Activated T-helper 1 cell treated with anti-CD3 and anti-CD28 coated beads, Interleukin-12 subunit alpha, Interleukin-12 subunit beta, Interleukin-2, Interleukin-4 antibody, amounts not matched to agents 30 ng/mL and 10 ng/mL and 1 ng/mL, durations not matched to agents 14 hours and 24 hours and 36 hours (primary cell): Measurements from ENCODE around the gene KLF16. TPM values are rescaled to one million over a fixed set of nuclear protein-coding genes. Genes with fewer than 3 reads are reported as not detected.
"Not testable (repeated sequence)": the region's sequence is repeated elsewhere in the genome, so short reads cannot be mapped to it uniquely, and the experiment has no call there.

Experiments
- DNase-seq: peaks from one replicate; pipeline ENCODE4 v3.0.0; 2021; ENCODE audit warnings: low spot score
- H3K27ac Mint-ChIP-seq: one replicate; pipeline ENCODE4 v1.8.0; 2021; ENCODE audit warnings: mild to moderate bottlenecking, mixed read lengths
- H3K27me3 Mint-ChIP-seq: one replicate; pipeline ENCODE4 v1.8.0; 2022; ENCODE audit warnings: mild to moderate bottlenecking, moderate library complexity, mixed read lengths; ENCODE audit not compliant: insufficient read depth
- H3K36me3 Mint-ChIP-seq: one replicate; pipeline ENCODE4 v1.8.0; 2021; ENCODE audit warnings: low read depth, mixed read lengths
- H3K4me1 Mint-ChIP-seq: one replicate; pipeline ENCODE4 v1.8.0; 2021; ENCODE audit warnings: low read depth, mixed read lengths
- H3K4me3 Mint-ChIP-seq: one replicate; pipeline ENCODE4 v1.8.0; 2021; ENCODE audit warnings: mild to moderate bottlenecking, moderate library complexity, mixed read lengths
- H3K9me3 Mint-ChIP-seq: one replicate; pipeline ENCODE4 v1.8.0; 2021; ENCODE audit warnings: mixed read lengths
- intact Hi-C: fragments of 100-400 bp; cut with micrococcal nuclease; formaldehyde crosslinking; loops from one replicate; pipeline ENCODE4 v1.15.1; 2024
- total RNA-seq: library from RNA; stranded (reverse); gene quantifications from 2 replicates; pipeline ENCODE4 v1.2.3, GENCODE V29; 2022

KLF16 gene
- total RNA-seq, 1 donor from 2014 or later, result 39.1 TPM

GRCh38 chr19:1882089-1882785 is 18.9 kb upstream of the KLF16 start:
- Mint-ChIP-seq H3K4me3 (peak overlapping the region; percentile 99), H3K9me3 (no peaks in the 10 kb centered on the region), H3K4me1 (peaks cover 28% of the 10 kb centered on the region), H3K27ac (peak overlapping the region; percentile 99), H3K36me3 (peaks cover 14% of the 10 kb centered on the region), H3K27me3 (no peaks in the 10 kb centered on the region)
- peak; percentile 74 for DNase-seq
- intact Hi-C loops, result loop anchor here (1.0 kb wide), 2 partner anchors 15 to 18 kb away; no protein-coding TSS in a partner anchor

DNA sequence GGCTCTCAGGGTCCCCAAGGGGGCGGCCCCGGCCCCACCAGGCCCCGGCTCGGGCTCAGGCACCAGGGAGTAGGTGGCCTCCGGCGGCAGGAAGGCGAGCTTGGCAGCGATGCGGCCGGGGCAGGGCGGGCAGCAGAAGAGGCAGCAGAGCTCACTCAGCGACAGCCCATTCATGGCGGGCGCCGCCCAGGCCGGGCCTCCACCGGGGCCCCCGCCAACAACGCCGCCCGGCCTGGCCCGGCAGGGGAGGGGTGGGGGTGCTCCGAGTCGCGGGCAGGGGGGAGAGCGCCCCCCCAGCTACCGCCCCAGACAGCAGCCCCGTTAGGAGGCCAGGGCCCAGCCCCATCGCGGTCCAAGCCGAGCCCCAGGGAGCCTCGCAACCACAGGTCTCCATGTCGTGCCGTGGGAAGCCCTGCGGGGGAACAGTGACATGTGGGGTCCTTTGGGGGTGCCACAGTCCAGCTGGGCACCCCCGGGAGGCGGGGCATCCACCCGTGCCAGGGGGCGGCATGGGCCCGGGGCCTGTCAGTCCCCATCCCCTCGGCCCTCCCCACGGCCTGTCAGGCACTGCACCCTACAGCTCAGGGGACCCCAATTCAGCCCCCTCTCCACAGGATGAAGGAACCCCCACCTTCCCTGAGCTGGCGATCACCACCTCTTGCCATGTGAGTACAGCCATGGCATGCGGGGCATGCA is 18.2 kb upstream of the KLF16 start:
- Mint-ChIP-seq H3K4me3 (peak overlapping the region; percentile 99), H3K4me1 (peaks cover 30% of the 10 kb centered on the region), H3K27ac (peak overlapping the region; percentile 99), H3K36me3 (peaks cover 14% of the 10 kb centered on the region)
- DNase-seq, H3K9me3 Mint-ChIP-seq, H3K27me3 Mint-ChIP-seq: not testable (repeated sequence)
- intact Hi-C loops, result loop anchor here (1.0 kb wide), 2 partner anchors 16 to 17 kb away; no protein-coding TSS in a partner anchor

DNA sequence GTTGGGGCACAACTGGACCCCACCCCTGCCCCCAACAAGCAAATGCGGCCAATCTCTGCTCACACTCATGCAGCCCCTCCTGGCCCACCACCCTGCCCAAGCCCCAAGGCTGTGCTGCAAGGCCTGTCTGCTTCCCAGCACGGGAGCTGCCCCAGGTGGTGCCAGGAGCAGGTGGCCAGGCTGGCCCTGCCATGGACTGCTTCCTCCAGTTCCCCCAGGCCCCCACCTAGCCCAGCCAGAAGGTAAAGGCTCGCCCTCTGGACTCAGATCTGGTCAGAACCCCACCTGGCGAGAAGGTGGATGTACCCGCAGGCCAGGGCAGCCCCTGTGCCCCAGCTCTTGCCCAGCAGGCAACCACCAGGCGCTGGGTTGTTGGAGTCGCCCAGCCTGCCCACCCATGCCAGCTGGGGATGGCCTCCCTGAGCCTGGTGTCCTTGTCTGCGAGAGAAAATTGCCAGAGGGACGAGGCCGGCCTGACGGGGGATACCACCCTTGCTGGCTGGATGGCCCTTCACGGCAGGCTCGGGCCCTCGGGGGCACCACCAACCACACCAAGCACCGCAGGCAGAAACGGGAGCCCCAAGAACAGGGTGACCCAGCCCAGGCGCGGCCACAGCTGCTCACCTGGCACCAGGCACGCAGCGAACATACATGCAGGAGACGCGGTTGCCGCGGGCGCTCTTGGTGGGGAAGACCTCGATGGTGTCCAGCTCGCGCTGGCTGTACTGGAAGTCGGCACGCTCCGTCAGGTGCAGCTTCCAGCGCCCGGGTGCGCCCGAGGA is 17.4 kb upstream of the KLF16 start:
- Mint-ChIP-seq H3K27me3 (peaks cover 2% of the 10 kb centered on the region), H3K27ac (peak overlapping the region; percentile 29), H3K4me3 (no peak overlapping the region), H3K36me3 (peaks cover 14% of the 10 kb centered on the region), H3K9me3 (no peaks in the 10 kb centered on the region), H3K4me1 (peaks cover 34% of the 10 kb centered on the region)
- intact Hi-C loops, result no loop called here
- no peak for DNase-seq

- H3K27ac Mint-ChIP-seq, result not testable (repeated sequence)
Measured at GRCh38 chr19:1879982-1880381, 16.6 kb upstream of the KLF16 start.

GRCh38 chr19:1878583-1878982 is 15.2 kb upstream of the KLF16 start:
- Mint-ChIP-seq H3K36me3 (peaks cover 18% of the 10 kb centered on the region), H3K4me1 (peaks cover 37% of the 10 kb centered on the region)
- H3K9me3 Mint-ChIP-seq, H3K27ac Mint-ChIP-seq, H3K27me3 Mint-ChIP-seq, H3K4me3 Mint-ChIP-seq, intact Hi-C loops, DNase-seq: not testable (repeated sequence)

More at GRCh38 chr19:1879982-1880381, 16.6 kb upstream of the KLF16 start:
- H3K27me3 Mint-ChIP-seq, H3K9me3 Mint-ChIP-seq, intact Hi-C loops, H3K4me3 Mint-ChIP-seq, DNase-seq: not testable (repeated sequence)
- Mint-ChIP-seq H3K4me1 (peaks cover 36% of the 10 kb centered on the region), H3K36me3 (peaks cover 19% of the 10 kb centered on the region)

- H3K27ac Mint-ChIP-seq, H3K4me3 Mint-ChIP-seq, H3K9me3 Mint-ChIP-seq, intact Hi-C loops, H3K27me3 Mint-ChIP-seq, DNase-seq: not testable (repeated sequence)
- Mint-ChIP-seq H3K36me3 (peaks cover 13% of the 10 kb centered on the region), H3K4me1 (peaks cover 24% of the 10 kb centered on the region)
Measured at GRCh38 chr19:1877280-1877660, 13.9 kb upstream of the KLF16 start.

DNA sequence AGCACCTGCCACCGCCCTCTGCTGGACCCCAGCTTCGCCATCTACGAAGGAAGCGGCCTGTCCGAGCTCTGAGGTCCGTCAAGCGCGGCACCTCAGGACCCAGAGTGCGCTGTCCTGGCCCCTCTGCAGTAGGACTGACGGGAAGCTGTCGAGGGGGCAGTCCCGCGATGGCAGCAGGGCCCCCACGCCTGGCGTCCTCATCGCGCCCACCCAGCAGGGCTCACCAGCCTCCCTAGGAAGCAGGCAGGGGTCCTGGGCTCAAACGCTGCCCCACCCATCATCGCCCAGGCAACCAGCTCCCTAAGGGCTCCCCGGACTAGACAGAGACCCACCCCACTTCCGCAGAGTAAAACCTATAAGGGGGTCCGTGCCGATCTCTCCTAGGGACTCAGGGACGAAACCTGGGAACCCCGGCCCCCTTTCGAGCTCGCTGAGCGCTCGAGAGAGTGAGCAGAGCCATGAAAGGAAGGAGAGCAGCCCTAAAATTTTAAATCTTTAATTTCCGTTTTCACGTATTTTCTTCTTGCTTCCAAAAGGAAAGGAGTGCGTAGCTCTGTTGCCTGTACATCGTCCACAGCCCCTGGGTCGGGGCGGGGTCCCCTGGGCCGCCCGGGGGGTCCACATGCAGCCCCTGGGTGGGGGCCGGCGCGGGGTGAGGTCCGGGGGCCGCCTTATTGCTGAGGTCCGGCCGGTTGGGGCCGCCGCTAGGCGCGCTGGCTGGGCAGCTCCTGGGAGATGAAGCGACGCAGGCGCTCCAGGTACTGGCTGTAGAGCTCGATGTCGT is 13.3 kb upstream of the KLF16 start:
- not testable (repeated sequence) for DNase-seq, H3K27me3 Mint-ChIP-seq, H3K9me3 Mint-ChIP-seq
- peak overlapping the region; percentile 98 for H3K4me3 Mint-ChIP-seq
- intact Hi-C loops, result loop anchor here (1.0 kb wide), 4 partner anchors 8 to 29 kb away; partner anchors contain the start of genes ADAT3 and SCAMP4
- peak overlapping the region; percentile 89 for H3K27ac Mint-ChIP-seq
- H3K4me1 Mint-ChIP-seq, result peaks cover 20% of the 10 kb centered on the region
- H3K36me3 Mint-ChIP-seq, result peaks cover 13% of the 10 kb centered on the region

DNA sequence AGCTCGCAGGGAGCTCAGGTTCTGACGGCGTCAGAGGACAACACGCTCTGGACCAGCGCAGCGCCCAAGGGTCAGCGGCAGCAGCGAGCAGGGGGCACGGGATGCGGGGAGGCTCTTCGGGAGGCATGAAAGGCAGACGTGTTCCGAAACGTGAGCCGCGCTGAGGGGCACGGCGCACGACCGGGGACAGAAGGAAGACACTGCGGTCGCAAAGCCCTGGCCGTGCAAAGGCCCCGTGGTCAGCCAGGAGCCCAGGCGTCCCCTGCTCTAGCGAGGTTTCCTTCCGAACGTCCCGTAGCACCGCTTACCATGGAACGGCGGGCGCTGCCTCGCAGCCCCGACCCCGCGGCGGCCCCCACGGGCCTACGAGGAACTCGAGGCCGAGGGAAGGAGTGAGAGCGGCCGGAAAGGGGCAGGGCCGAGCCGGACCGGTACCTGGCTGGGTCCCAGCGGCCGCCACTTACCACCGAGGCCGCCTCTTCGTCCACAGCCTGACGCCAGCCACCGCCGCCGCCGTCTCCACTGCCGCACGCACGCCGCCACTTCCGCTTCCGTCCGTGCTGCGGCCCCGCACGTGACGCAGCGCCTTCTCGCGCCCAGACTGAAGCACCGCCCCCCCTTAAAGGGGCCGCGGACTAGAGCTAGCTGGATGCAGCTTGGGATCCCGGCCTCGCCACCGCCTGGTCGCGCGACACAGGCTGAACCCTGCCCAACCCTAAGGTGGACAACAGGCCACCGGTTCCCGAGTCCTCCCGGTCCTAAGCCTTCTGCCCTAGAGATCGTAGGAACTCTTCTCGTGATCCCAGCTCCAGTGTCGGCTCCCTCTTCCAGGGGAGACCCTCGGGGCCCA is 12.5 kb upstream of the KLF16 start:
- Mint-ChIP-seq H3K36me3 (peaks cover 13% of the 10 kb centered on the region), H3K27me3 (peaks cover 2% of the 10 kb centered on the region), H3K4me1 (peaks cover 20% of the 10 kb centered on the region), H3K4me3 (peak overlapping the region; percentile 98), H3K9me3 (no peaks in the 10 kb centered on the region), H3K27ac (peak overlapping the region; percentile 96)
- intact Hi-C loops, result loop anchor here (1.0 kb wide), 4 partner anchors 8 to 29 kb away; partner anchors contain the start of genes ADAT3 and SCAMP4
- DNase-seq, result peak; percentile 87

DNA sequence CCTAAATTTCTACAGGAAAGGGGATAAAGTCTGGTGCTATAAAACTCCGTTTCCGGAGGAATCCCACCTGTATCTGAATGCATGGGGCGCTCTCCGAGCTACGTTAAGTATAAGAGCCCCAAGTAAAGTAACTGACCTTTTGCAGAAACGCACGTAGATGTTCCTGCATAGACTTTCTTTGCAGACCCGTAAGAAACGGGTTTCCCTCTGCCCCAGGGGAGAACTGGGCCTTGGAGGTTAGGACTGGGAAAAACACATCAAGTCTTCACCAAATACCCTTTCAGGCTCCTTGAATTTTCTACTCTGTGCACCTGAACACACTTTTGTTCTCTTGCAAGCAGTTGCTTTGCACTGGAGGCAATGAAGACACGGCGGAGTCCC is 11.9 kb upstream of the KLF16 start:
- intact Hi-C loops, H3K27me3 Mint-ChIP-seq, H3K9me3 Mint-ChIP-seq, DNase-seq: not testable (repeated sequence)
- peaks cover 20% of the 10 kb centered on the region for H3K4me1 Mint-ChIP-seq
- H3K27ac Mint-ChIP-seq, result peak overlapping the region; percentile 96
- H3K4me3 Mint-ChIP-seq, result peak overlapping the region; percentile 98
- H3K36me3 Mint-ChIP-seq, result peaks cover 13% of the 10 kb centered on the region

DNA sequence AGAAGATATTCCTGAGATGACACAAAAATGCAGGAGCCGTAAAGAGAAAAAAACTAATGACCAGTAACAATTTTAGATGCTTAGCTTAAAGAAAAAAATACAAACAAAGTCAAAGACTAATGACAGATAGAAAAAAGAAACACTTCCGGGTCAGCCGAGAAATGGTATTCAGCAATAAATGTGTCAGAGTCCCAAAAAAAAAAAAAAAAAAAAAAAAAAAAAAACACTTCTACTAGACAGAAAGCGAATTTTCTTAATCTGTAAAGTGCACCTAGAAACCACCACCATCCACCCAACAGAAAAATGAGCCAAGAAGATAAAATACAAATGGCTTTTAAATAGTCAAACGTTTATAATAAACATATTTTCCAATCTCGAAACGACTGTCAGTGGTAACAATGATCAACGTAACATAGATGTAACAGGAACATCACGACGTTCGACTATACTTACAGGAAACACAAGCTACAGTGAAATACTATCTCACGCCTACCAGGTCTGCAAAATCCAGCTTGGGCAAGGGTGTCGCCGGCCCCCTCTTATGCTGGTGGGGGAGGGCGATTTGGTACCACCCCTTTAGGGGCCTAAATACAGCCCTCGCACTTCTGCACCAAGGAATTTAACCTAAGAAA is 11.3 kb upstream of the KLF16 start:
- H3K27ac Mint-ChIP-seq, result peak overlapping the region; percentile 96
- intact Hi-C loops, result no loop called here
- peaks cover 13% of the 10 kb centered on the region for H3K36me3 Mint-ChIP-seq
- H3K4me1 Mint-ChIP-seq, result peaks cover 20% of the 10 kb centered on the region
- H3K27me3 Mint-ChIP-seq, result peaks cover 2% of the 10 kb centered on the region
- H3K4me3 Mint-ChIP-seq, result peak overlapping the region; percentile 98
- no peaks in the 10 kb centered on the region for H3K9me3 Mint-ChIP-seq
- DNase-seq, result no peak
